ENCODE data around the gene DCHS2.

The DCHS2 gene

GRCh38 chr4:154491341-154492271 lies at the start of gene DCHS2:
Gene DCHS2, minus strand, starts transcription at chr4:154491799. Its CDS starts 444 bp downstream, at chr4:154491355.
- peak within 1 kb of the TSS; percentile 80 for H3K4me3 ChIP-seq (ENCODE audit: low read length)
- no peaks in the 10 kb centered on the region for H3K36me3 ChIP-seq (ENCODE audit: control insufficient read depth, low read depth, low read length)
- H3K4me1 ChIP-seq (ENCODE audit: control insufficient read depth, low read depth, low read length): no peaks in the 10 kb centered on the region
- H3K9ac ChIP-seq (ENCODE audit: low read length): peak within 1 kb of the TSS; percentile 54
- no peaks in the 10 kb centered on the region for H3K9me3 ChIP-seq (ENCODE audit: control insufficient read depth, low read depth, low read length)
- peaks cover 57% of the 10 kb centered on the region for H3K27me3 ChIP-seq (ENCODE audit: control insufficient read depth, insufficient read depth, low read length)
- H3K27ac ChIP-seq (ENCODE audit: low read length): no peak within 1 kb of the TSS

GRCh38 chr4:154534296-154534695 lies 42.7 kb upstream of the DCHS2 start:
- H3K9ac ChIP-seq (ENCODE audit: low read length): no peak overlapping the region
- H3K36me3 ChIP-seq (ENCODE audit: control insufficient read depth, low read depth, low read length): peaks cover 31% of the 10 kb centered on the region
- H3K4me1 ChIP-seq (ENCODE audit: control insufficient read depth, low read depth, low read length): no peaks in the 10 kb centered on the region
- H3K4me3 ChIP-seq (ENCODE audit: low read length): no peak overlapping the region
- H3K9me3 ChIP-seq (ENCODE audit: control insufficient read depth, low read depth, low read length): no peaks in the 10 kb centered on the region
- no peak overlapping the region for H3K27ac ChIP-seq (ENCODE audit: low read length)
- no peaks in the 10 kb centered on the region for H3K27me3 ChIP-seq (ENCODE audit: control insufficient read depth, insufficient read depth, low read length)

GRCh38 chr4:154529728-154530519 lies 38.3 kb upstream of the DCHS2 start:
- Histone ChIP-seq H3K4me3 (ENCODE audit: low read length) (no peak overlapping the region), H3K9ac (ENCODE audit: low read length) (no peak overlapping the region), H3K36me3 (ENCODE audit: control insufficient read depth, low read depth, low read length) (no peaks in the 10 kb centered on the region), H3K4me1 (ENCODE audit: control insufficient read depth, low read depth, low read length) (no peaks in the 10 kb centered on the region), H3K27ac (ENCODE audit: low read length) (no peak overlapping the region), H3K9me3 (ENCODE audit: control insufficient read depth, low read depth, low read length) (no peaks in the 10 kb centered on the region), H3K27me3 (ENCODE audit: control insufficient read depth, insufficient read depth, low read length) (no peaks in the 10 kb centered on the region)

- no peak overlapping the region for H3K27ac ChIP-seq (ENCODE audit: low read length)
- no peaks in the 10 kb centered on the region for H3K9me3 ChIP-seq (ENCODE audit: control insufficient read depth, low read depth, low read length)
- no peak overlapping the region for H3K4me3 ChIP-seq (ENCODE audit: low read length)
- no peak overlapping the region for H3K9ac ChIP-seq (ENCODE audit: low read length)
- no peaks in the 10 kb centered on the region for H3K4me1 ChIP-seq (ENCODE audit: control insufficient read depth, low read depth, low read length)
- H3K27me3 ChIP-seq (ENCODE audit: control insufficient read depth, insufficient read depth, low read length): no peaks in the 10 kb centered on the region
- H3K36me3 ChIP-seq (ENCODE audit: control insufficient read depth, low read depth, low read length): no peaks in the 10 kb centered on the region
Measured at GRCh38 chr4:154528869-154529268, 37.3 kb upstream of the DCHS2 start.

- no peaks in the 10 kb centered on the region for H3K36me3 ChIP-seq (ENCODE audit: control insufficient read depth, low read depth, low read length)
- H3K27me3 ChIP-seq (ENCODE audit: control insufficient read depth, insufficient read depth, low read length): no peaks in the 10 kb centered on the region
- no peak overlapping the region for H3K9ac ChIP-seq (ENCODE audit: low read length)
- no peaks in the 10 kb centered on the region for H3K9me3 ChIP-seq (ENCODE audit: control insufficient read depth, low read depth, low read length)
- no peak overlapping the region for H3K4me3 ChIP-seq (ENCODE audit: low read length)
- no peaks in the 10 kb centered on the region for H3K4me1 ChIP-seq (ENCODE audit: control insufficient read depth, low read depth, low read length)
- H3K27ac ChIP-seq (ENCODE audit: low read length): no peak overlapping the region
Measured at GRCh38 chr4:154527308-154527707, 35.7 kb upstream of the DCHS2 start.

- no peak overlapping the region for H3K27ac ChIP-seq (ENCODE audit: low read length)
- no peak overlapping the region for H3K4me3 ChIP-seq (ENCODE audit: low read length)
- H3K4me1 ChIP-seq (ENCODE audit: control insufficient read depth, low read depth, low read length): no peaks in the 10 kb centered on the region
- H3K9me3 ChIP-seq (ENCODE audit: control insufficient read depth, low read depth, low read length): no peaks in the 10 kb centered on the region
- H3K27me3 ChIP-seq (ENCODE audit: control insufficient read depth, insufficient read depth, low read length): no peaks in the 10 kb centered on the region
- no peaks in the 10 kb centered on the region for H3K36me3 ChIP-seq (ENCODE audit: control insufficient read depth, low read depth, low read length)
- H3K9ac ChIP-seq (ENCODE audit: low read length): no peak overlapping the region
Measured at GRCh38 chr4:154526151-154526550, 34.6 kb upstream of the DCHS2 start.

GRCh38 chr4:154521607-154522006 lies 30.0 kb upstream of the DCHS2 start:
- Histone ChIP-seq H3K4me1 (ENCODE audit: control insufficient read depth, low read depth, low read length) (no peaks in the 10 kb centered on the region), H3K27me3 (ENCODE audit: control insufficient read depth, insufficient read depth, low read length) (no peaks in the 10 kb centered on the region), H3K9me3 (ENCODE audit: control insufficient read depth, low read depth, low read length) (no peaks in the 10 kb centered on the region), H3K36me3 (ENCODE audit: control insufficient read depth, low read depth, low read length) (no peaks in the 10 kb centered on the region), H3K9ac (ENCODE audit: low read length) (no peak overlapping the region), H3K4me3 (ENCODE audit: low read length) (no peak overlapping the region), H3K27ac (ENCODE audit: low read length) (no peak overlapping the region)

- Histone ChIP-seq H3K9ac (ENCODE audit: low read length) (no peak overlapping the region), H3K9me3 (ENCODE audit: control insufficient read depth, low read depth, low read length) (no peaks in the 10 kb centered on the region), H3K27me3 (ENCODE audit: control insufficient read depth, insufficient read depth, low read length) (no peaks in the 10 kb centered on the region), H3K4me1 (ENCODE audit: control insufficient read depth, low read depth, low read length) (no peaks in the 10 kb centered on the region), H3K27ac (ENCODE audit: low read length) (no peak overlapping the region), H3K36me3 (ENCODE audit: control insufficient read depth, low read depth, low read length) (no peaks in the 10 kb centered on the region), H3K4me3 (ENCODE audit: low read length) (no peak overlapping the region)
Measured at GRCh38 chr4:154519214-154519613, 27.6 kb upstream of the DCHS2 start.

- Histone ChIP-seq H3K27me3 (ENCODE audit: control insufficient read depth, insufficient read depth, low read length) (no peaks in the 10 kb centered on the region), H3K4me1 (ENCODE audit: control insufficient read depth, low read depth, low read length) (no peaks in the 10 kb centered on the region), H3K36me3 (ENCODE audit: control insufficient read depth, low read depth, low read length) (no peaks in the 10 kb centered on the region), H3K9me3 (ENCODE audit: control insufficient read depth, low read depth, low read length) (no peaks in the 10 kb centered on the region), H3K9ac (ENCODE audit: low read length) (no peak overlapping the region), H3K4me3 (ENCODE audit: low read length) (no peak overlapping the region), H3K27ac (ENCODE audit: low read length) (no peak overlapping the region)
Measured at GRCh38 chr4:154517591-154517990, 26.0 kb upstream of the DCHS2 start.

- H3K9ac ChIP-seq (ENCODE audit: low read length): no peak overlapping the region
- H3K4me1 ChIP-seq (ENCODE audit: control insufficient read depth, low read depth, low read length): no peaks in the 10 kb centered on the region
- no peaks in the 10 kb centered on the region for H3K36me3 ChIP-seq (ENCODE audit: control insufficient read depth, low read depth, low read length)
- no peaks in the 10 kb centered on the region for H3K9me3 ChIP-seq (ENCODE audit: control insufficient read depth, low read depth, low read length)
- no peak overlapping the region for H3K27ac ChIP-seq (ENCODE audit: low read length)
- no peaks in the 10 kb centered on the region for H3K27me3 ChIP-seq (ENCODE audit: control insufficient read depth, insufficient read depth, low read length)
- H3K4me3 ChIP-seq (ENCODE audit: low read length): no peak overlapping the region
Measured at GRCh38 chr4:154516318-154517029, 24.9 kb upstream of the DCHS2 start.

GRCh38 chr4:154511981-154512380 lies 20.4 kb upstream of the DCHS2 start:
- H3K4me3 ChIP-seq (ENCODE audit: low read length): no peak overlapping the region
- H3K9me3 ChIP-seq (ENCODE audit: control insufficient read depth, low read depth, low read length): no peaks in the 10 kb centered on the region
- H3K27ac ChIP-seq (ENCODE audit: low read length): no peak overlapping the region
- no peak overlapping the region for H3K9ac ChIP-seq (ENCODE audit: low read length)
- no peaks in the 10 kb centered on the region for H3K27me3 ChIP-seq (ENCODE audit: control insufficient read depth, insufficient read depth, low read length)
- H3K4me1 ChIP-seq (ENCODE audit: control insufficient read depth, low read depth, low read length): no peaks in the 10 kb centered on the region
- H3K36me3 ChIP-seq (ENCODE audit: control insufficient read depth, low read depth, low read length): no peaks in the 10 kb centered on the region

All from iPS-18a (cell line).